ENCODE results near the gene UFM1. TPM values are rescaled to one million over a fixed set of nuclear protein-coding genes. Genes with fewer than 3 reads are reported as not detected.
"Not testable (repeated sequence)": the region's sequence is repeated elsewhere in the genome, so short reads cannot be mapped to it uniquely, and the experiment has no call there.

Gene UFM1
- total RNA-seq, 8 experiments from 2014 or later = 33.8 to 181 (median 101) TPM

GRCh38 chr13:38341149-38341692 lies 8.4 kb upstream of the UFM1 start:
- no peaks in the 10 kb centered on the region for H3K4me1 ChIP-seq (replicated peaks in 1 of 2)
- in situ Hi-C loops (cut with MboI; ENCODE audit: low pct_unique_long_range_greater_than_20kb in 2 of 9, low sequenced_read_pairs in 9 of 9, unreplicated experiment in 9 of 9) = no loop called here
- 59 to 100% (median 91%) methylated on average over 1 to 3 of the region's 3 CpGs; no CpG with 5 or more reads in 2 of the 10 experiments for WGBS, 10 experiments
- ATAC-seq (replicated peaks in 6 of 8) = no peak
- H3K4me3 ChIP-seq = no peak overlapping the region
- H3K27ac ChIP-seq = no peak overlapping the region

- no peak for ATAC-seq (replicated peaks in 6 of 8)
- in situ Hi-C loops (cut with MboI; ENCODE audit: low pct_unique_long_range_greater_than_20kb in 2 of 9, low sequenced_read_pairs in 9 of 9, unreplicated experiment in 9 of 9) = no loop called here
- H3K4me3 ChIP-seq = no peak overlapping the region
- peaks cover 8 to 10% of the 10 kb centered on the region in 2 donors for H3K4me1 ChIP-seq (replicated peaks in 1 of 2)
- WGBS, 10 experiments = 35 to 100% (median 79%) methylated on average over 1 to 2 of the region's 2 CpGs; no CpG with 5 or more reads in 1 of the 10 experiments
- H3K27ac ChIP-seq = no peak overlapping the region
These were observed 2.9 kb upstream of the UFM1 start for GRCh38 chr13:38346764-38347163.

GRCh38 chr13:38348861-38349389 lies 726 bp upstream of the UFM1 start:
- in situ Hi-C loops (cut with MboI; ENCODE audit: low pct_unique_long_range_greater_than_20kb in 2 of 9, low sequenced_read_pairs in 9 of 9, unreplicated experiment in 9 of 9) = no loop called here
- peak in 7 of 8 experiments; percentile 1 to 8 (median 2) for ATAC-seq (replicated peaks in 6 of 8)
- Histone ChIP-seq H3K4me3 (peak overlapping the region; percentile 81 to 92 (median 88)), H3K4me1 (replicated peaks in 1 of 2) (peaks cover 8 to 24% of the 10 kb centered on the region in 2 donors), H3K27ac (peak overlapping the region; percentile 90 to 99)
- WGBS, 10 experiments = 0 to 20% (median 2%) methylated on average over 1 to 14 of the region's 15 CpGs; no CpG with 5 or more reads in 1 of the 10 experiments

DNA sequence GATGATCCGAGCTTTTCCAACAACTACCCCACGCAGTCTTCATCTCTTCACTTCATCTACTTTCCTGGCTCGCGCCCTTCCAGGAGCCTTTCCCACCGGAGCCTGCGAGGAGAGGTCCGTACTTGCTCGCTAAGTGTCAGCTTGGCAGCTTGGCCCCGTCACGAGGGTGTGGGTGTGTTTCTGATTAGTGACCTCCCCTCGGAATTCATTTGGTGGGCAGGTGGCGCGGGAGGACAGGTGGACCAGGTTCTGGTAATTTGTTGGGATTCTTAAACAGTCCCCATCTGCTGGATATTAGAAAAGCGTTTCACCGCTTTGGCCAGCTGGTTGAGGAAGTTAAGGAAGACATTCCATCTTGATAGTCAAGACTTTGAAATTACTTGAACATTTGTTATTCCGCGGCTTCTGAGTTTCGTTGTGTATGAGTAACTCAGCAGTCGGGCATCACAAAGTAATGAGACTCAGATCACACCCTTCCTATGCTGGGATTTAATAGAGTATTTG lies 515 bp downstream of the UFM1 start:
- ATAC-seq (replicated peaks in 6 of 8) = peak; percentile 35 to 62 (median 48)
- H3K27ac ChIP-seq = peak overlapping the region; percentile 90 to 99
- H3K4me1 ChIP-seq (replicated peaks in 1 of 2) = peaks cover 8 to 24% of the 10 kb centered on the region in 2 donors
- H3K4me3 ChIP-seq = peak overlapping the region; percentile 81 to 92 (median 88)
- in situ Hi-C loops (cut with MboI; ENCODE audit: low pct_unique_long_range_greater_than_20kb in 2 of 9, low sequenced_read_pairs in 9 of 9, unreplicated experiment in 9 of 9) = no loop called here
- 0 to 33% (median 0%) methylated on average over 3 to 11 of the region's 19 CpGs; no CpG with 5 or more reads in 3 of the 10 experiments for WGBS, 10 experiments

- no peak overlapping the region for H3K27ac ChIP-seq
- in situ Hi-C loops (cut with MboI; ENCODE audit: low pct_unique_long_range_greater_than_20kb in 2 of 9, low sequenced_read_pairs in 9 of 9, unreplicated experiment in 9 of 9) = no loop called here
- H3K4me3 ChIP-seq = no peak overlapping the region
- ATAC-seq (replicated peaks in 6 of 8) = no peak
- peaks cover 8 to 23% of the 10 kb centered on the region in 2 donors for H3K4me1 ChIP-seq (replicated peaks in 1 of 2)
- 67 to 100% (median 91%) methylated on average over 1 to 3 of the region's 3 CpGs for WGBS, 10 experiments
These were observed 6.0 kb downstream of the UFM1 start for GRCh38 chr13:38355595-38356119.

DNA sequence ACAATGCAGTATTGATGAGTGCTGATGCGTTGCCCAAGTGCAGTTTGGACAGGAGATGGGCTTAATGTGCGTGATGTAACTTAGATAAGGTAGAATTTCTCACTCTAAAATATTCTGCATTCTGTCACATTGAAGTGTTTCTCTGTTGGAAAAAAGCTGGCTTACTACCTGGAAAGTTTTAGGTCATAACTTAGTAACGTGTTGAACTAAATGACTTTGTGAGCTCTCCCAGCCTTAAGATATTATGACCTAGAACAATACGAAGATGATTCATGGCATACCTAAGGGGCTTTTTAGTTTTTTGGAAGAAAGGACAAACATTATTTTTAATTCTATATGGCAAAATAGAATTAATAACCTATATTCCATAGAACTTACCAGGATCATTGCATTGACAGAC lies 9.0 kb downstream of the UFM1 start:
- 59 to 100% (median 85%) methylated on average over 1 to 4 of the region's 4 CpGs; no CpG with 5 or more reads in 2 of the 10 experiments for WGBS, 10 experiments
- no peaks in the 10 kb centered on the region for H3K4me1 ChIP-seq (replicated peaks in 1 of 2)
- no peak overlapping the region for H3K4me3 ChIP-seq
- ATAC-seq (replicated peaks in 6 of 8) = no peak
- in situ Hi-C loops (cut with MboI; ENCODE audit: low pct_unique_long_range_greater_than_20kb in 2 of 9, low sequenced_read_pairs in 9 of 9, unreplicated experiment in 9 of 9) = no loop called here
- H3K27ac ChIP-seq = no peak overlapping the region

GRCh38 chr13:38361542-38362262 lies 12.1 kb downstream of the UFM1 start:
- in situ Hi-C loops (cut with MboI; ENCODE audit: low pct_unique_long_range_greater_than_20kb in 2 of 9, low sequenced_read_pairs in 9 of 9, unreplicated experiment in 9 of 9) = no loop called here
- H3K4me1 ChIP-seq (replicated peaks in 1 of 2) = no peaks in the 10 kb centered on the region
- 68 to 100% (median 92%) methylated on average over 1 to 4 of the region's 4 CpGs for WGBS, 10 experiments
- no peak overlapping the region for H3K27ac ChIP-seq
- H3K4me3 ChIP-seq = no peak overlapping the region
- ATAC-seq (replicated peaks in 6 of 8) = no peak

DNA sequence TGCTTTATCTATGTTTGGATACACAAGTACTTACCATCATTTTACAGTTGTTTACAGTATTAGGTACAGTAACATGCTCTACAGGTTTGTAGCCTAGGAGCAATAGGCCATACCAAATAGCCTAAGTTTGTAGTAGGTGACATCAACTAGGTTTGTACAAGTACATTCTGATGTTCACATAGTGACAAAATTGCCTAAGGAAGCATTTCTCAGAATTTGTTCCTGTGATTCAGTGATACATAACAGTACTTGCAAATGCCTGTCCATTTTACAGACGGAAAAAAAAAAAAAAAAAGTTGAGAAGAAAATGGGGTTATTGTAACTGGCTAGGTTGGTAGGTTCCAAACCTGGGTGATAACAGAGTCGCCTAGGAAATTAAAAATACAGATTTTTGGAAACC lies 13.6 kb downstream of the UFM1 start:
- Histone ChIP-seq H3K4me1 (replicated peaks in 1 of 2) (no peaks in the 10 kb centered on the region), H3K27ac (no peak overlapping the region), H3K4me3 (no peak overlapping the region)
- 80 to 100% (median 100%) methylated on average over 1 to 2 of the region's 2 CpGs for WGBS, 10 experiments
- in situ Hi-C loops (cut with MboI; ENCODE audit: low pct_unique_long_range_greater_than_20kb in 2 of 9, low sequenced_read_pairs in 9 of 9, unreplicated experiment in 9 of 9) = no loop called here
- ATAC-seq (replicated peaks in 6 of 8) = no peak

DNA sequence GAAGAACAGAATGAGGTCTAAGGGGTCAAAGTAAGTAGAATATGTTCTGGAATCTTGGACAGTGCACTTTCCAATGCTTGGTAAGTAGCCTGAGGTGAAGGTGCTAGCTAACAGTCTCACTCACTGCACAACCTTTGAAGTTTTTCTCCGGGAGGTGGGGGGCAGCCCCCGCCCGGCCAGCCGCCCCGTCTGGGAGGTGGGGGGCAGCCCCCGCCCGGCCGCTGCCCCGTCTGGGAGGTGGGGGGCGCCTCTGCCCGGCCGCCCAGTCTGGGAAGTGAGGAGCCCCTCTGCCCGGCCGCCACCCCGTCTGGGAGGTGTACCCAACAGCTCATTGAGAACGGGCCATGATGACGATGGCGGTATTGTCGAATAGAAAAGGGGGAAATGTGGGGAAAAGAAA lies 14.1 kb downstream of the UFM1 start:
- in situ Hi-C loops (cut with MboI; ENCODE audit: low pct_unique_long_range_greater_than_20kb in 2 of 9, low sequenced_read_pairs in 9 of 9, unreplicated experiment in 9 of 9); ATAC-seq (replicated peaks in 6 of 8); H3K4me3 ChIP-seq; H3K27ac ChIP-seq; H3K4me1 ChIP-seq (replicated peaks in 1 of 2): not testable (repeated sequence)
- no CpG with 5 or more reads among the region's 19 CpGs for WGBS, 10 experiments

DNA sequence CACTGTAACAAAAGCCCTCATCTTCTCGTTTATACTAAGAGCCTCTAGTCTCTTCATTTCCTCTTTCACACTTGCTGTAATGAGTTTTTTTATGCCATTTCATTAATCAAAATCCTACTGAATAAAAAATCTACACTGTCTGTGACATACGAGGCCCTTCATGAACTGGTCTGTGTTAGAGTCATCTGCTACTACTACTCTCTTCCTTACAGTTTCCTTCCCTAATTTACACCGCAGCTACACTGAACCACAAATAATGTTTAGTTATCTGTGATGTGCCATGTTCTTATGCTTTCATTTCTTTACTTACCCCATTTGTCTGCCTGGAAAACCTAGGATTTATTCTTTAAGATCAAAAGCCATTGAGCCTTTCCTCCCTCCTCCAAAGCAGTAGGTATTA lies 16.0 kb downstream of the UFM1 start:
- H3K4me3 ChIP-seq = no peak overlapping the region
- in situ Hi-C loops (cut with MboI; ENCODE audit: low pct_unique_long_range_greater_than_20kb in 2 of 9, low sequenced_read_pairs in 9 of 9, unreplicated experiment in 9 of 9) = no loop called here
- no peak overlapping the region for H3K27ac ChIP-seq
- WGBS, 10 experiments = 67 to 100% (median 79%) methylated on average over 2 to 3 of the region's 3 CpGs
- no peaks in the 10 kb centered on the region for H3K4me1 ChIP-seq (replicated peaks in 1 of 2)
- peak in 1 of 8 experiments; percentile 24 for ATAC-seq (replicated peaks in 6 of 8)

DNA sequence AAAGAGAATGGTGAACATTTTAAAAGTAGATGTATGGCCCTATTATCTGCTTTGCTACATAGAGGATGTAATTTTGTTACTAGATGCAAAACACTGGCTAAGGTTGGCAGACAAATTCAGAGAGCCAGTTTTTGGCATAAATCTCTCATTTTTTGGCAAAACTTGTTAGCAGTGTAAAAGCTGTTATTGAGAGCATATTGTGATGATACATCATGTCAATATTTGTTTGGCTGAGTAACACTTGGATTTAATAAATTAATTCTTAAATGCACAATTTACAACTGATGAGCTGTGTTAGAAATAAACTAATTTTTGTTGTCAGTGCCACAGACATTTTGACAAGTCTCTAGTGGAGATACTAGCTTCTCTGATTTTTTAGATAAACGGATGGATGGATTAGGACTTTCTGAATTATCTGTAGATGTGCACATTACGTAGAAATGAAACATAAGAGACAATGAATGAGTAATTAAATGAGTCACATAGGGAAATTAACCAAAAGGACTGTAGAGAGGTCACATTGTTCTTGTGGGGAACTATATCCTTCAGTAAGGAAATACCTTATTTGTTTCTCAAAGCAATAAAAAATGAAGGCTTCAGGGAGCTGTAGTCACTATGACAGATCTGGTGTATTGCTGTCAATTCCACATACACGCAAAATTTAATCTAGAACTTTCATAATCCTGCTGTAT lies 17.4 kb downstream of the UFM1 start:
- H3K4me1 ChIP-seq (replicated peaks in 1 of 2) = no peaks in the 10 kb centered on the region
- whole genome bisulfite sequencing, 10 experiments = 0 to 100% (median 83%) methylated on average over 1 to 3 of the region's 3 CpGs; no CpG with 5 or more reads in 1 of the 10 experiments
- H3K27ac ChIP-seq = no peak overlapping the region
- in situ Hi-C loops (cut with MboI; ENCODE audit: low pct_unique_long_range_greater_than_20kb in 2 of 9, low sequenced_read_pairs in 9 of 9, unreplicated experiment in 9 of 9) = no loop called here
- ATAC-seq (replicated peaks in 6 of 8) = peak in 1 of 8 experiments; percentile 33
- no peak overlapping the region for H3K4me3 ChIP-seq

- Histone ChIP-seq H3K4me1 (replicated peaks in 1 of 2) (no peaks in the 10 kb centered on the region), H3K4me3 (no peak overlapping the region), H3K27ac (no peak overlapping the region)
- no peak for ATAC-seq (replicated peaks in 6 of 8)
- 56 to 92% (median 76%) methylated on average over 1 of the region's 1 CpG; no CpG with 5 or more reads in 2 of the 10 experiments for WGBS, 10 experiments
- in situ Hi-C loops (cut with MboI; ENCODE audit: low pct_unique_long_range_greater_than_20kb in 2 of 9, low sequenced_read_pairs in 9 of 9, unreplicated experiment in 9 of 9) = no loop called here
These were observed 19.4 kb downstream of the UFM1 start for GRCh38 chr13:38369058-38369457.

- in situ Hi-C loops (cut with MboI; ENCODE audit: low pct_unique_long_range_greater_than_20kb in 2 of 9, low sequenced_read_pairs in 9 of 9, unreplicated experiment in 9 of 9); H3K4me3 ChIP-seq; ATAC-seq (replicated peaks in 6 of 8); H3K4me1 ChIP-seq (replicated peaks in 1 of 2); H3K27ac ChIP-seq: not testable (repeated sequence)
- WGBS, 10 experiments = 36 to 100% (median 92%) methylated on average over 1 to 3 of the region's 3 CpGs
These were observed 20.4 kb downstream of the UFM1 start for GRCh38 chr13:38370096-38370495.
